Osteoblast (primary cell): Measurements from ENCODE around the gene SUDS3. TPM values are rescaled to one million over a fixed set of nuclear protein-coding genes. Genes with fewer than 3 reads are reported as not detected.

Source experiments
- DNase-seq: peaks from one replicate; pipeline ENCODE4 v3.0.0; 2011; ENCODE audit warnings: low spot score, mixed read lengths; ENCODE audit not compliant: insufficient read length; ENCODE audit errors: missing footprints
- H2AFZ ChIP-seq: 2 replicates; pipeline ENCODE4 v1.6.0; 2011; ENCODE audit warnings: mild to moderate bottlenecking, low read length
- H3K27ac ChIP-seq: 2 replicates; pipeline ENCODE4 v1.5.1; 2011; ENCODE audit warnings: mild to moderate bottlenecking, low read depth, low read length, moderate library complexity
- H3K27me3 ChIP-seq: 2 replicates; pipeline ENCODE4 v1.6.0; 2012; ENCODE audit warnings: mild to moderate bottlenecking, control low read depth, inconsistent platforms, low read length, moderate library complexity; ENCODE audit not compliant: insufficient read depth
- H3K36me3 ChIP-seq: 2 replicates; pipeline ENCODE4 v1.5.1; 2011; ENCODE audit warnings: mild to moderate bottlenecking, low read length, control low read depth, moderate library complexity; ENCODE audit not compliant: insufficient read depth
- H3K4me1 ChIP-seq: 2 replicates; pipeline ENCODE4 v1.5.1; 2011; ENCODE audit warnings: mild to moderate bottlenecking, low read length, control low read depth, moderate library complexity; ENCODE audit not compliant: insufficient read depth
- H3K4me2 ChIP-seq: 2 replicates; pipeline ENCODE4 v1.6.0; 2011; ENCODE audit warnings: mild to moderate bottlenecking, low read length; ENCODE audit not compliant: insufficient read depth
- H3K4me3 ChIP-seq: fragments of 200-600 bp; sonication (generic); 3 replicates; pipeline ENCODE4 v1.5.1; 2012; ENCODE audit warnings: mild to moderate bottlenecking, low read length, inconsistent platforms; ENCODE audit not compliant: insufficient read depth
- H3K79me2 ChIP-seq: 2 replicates; pipeline ENCODE4 v1.6.0; 2012; ENCODE audit warnings: mild to moderate bottlenecking, low read length, control low read depth, inconsistent platforms; ENCODE audit not compliant: insufficient read depth
- H3K9me3 ChIP-seq: 2 replicates; pipeline ENCODE4 v1.5.1; 2011; ENCODE audit warnings: low read depth, low read length, control low read depth
- H4K20me1 ChIP-seq: 2 replicates; pipeline ENCODE4 v1.6.0; 2012; ENCODE audit warnings: mild to moderate bottlenecking, low read length, control low read depth; ENCODE audit not compliant: insufficient read depth
- CTCF ChIP-seq: IDR thresholded peaks from 2 replicates; pipeline ENCODE4 v1.5.1; 2011; ENCODE audit warnings: mild to moderate bottlenecking, low read depth, low read length, moderate library complexity; ENCODE audit errors: extremely low read depth
- total RNA-seq: library from RNA; depleted of rRNA; stranded (reverse); fragments of >200 nt; gene quantifications from 2 replicates; pipeline ENCODE4 v1.2.3, GENCODE V29; 2012

Gene SUDS3
- total RNA-seq, 1 donor: 29.7 TPM

DNA sequence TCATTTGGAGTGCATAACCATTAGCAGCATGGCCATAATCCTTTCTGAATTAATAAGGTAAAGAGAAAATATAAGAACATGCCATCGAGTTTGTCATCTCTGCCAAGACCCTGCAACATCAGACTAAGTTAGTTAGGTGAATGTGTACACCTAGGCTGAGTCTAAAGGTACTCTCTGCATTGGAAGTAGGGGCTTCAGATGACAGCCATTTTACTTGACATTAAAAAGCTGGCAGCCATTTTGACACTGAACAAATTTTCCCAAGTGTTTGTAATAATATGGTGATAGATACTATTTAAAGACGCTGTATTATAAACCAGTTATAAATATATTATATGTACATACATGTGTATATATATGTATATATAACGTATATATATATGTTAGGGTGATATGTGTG, 79.0 kb downstream of the SUDS3 start:
- H3K27ac ChIP-seq: no peak overlapping the region
- no peak overlapping the region for H3K4me3 ChIP-seq
- H3K9me3 ChIP-seq: no peaks in the 10 kb centered on the region
- no peak for TF ChIP-seq CTCF
- H3K4me1 ChIP-seq: no peaks in the 10 kb centered on the region
- H3K27me3 ChIP-seq: no peaks in the 10 kb centered on the region
- H3K79me2 ChIP-seq: no peaks in the 10 kb centered on the region
- no peak for DNase-seq
- no peaks in the 10 kb centered on the region for H4K20me1 ChIP-seq
- no peak overlapping the region for H2AFZ ChIP-seq
- no peak overlapping the region for H3K4me2 ChIP-seq
- no peaks in the 10 kb centered on the region for H3K36me3 ChIP-seq

- no peak overlapping the region for H2AFZ ChIP-seq
- no peak for TF ChIP-seq CTCF
- no peak for DNase-seq
- H3K27ac ChIP-seq: no peak overlapping the region
- no peak overlapping the region for H3K4me2 ChIP-seq
- H3K27me3 ChIP-seq: no peaks in the 10 kb centered on the region
- no peak overlapping the region for H3K4me3 ChIP-seq
- no peaks in the 10 kb centered on the region for H3K36me3 ChIP-seq
- H3K9me3 ChIP-seq: no peaks in the 10 kb centered on the region
- H4K20me1 ChIP-seq: no peaks in the 10 kb centered on the region
- no peaks in the 10 kb centered on the region for H3K79me2 ChIP-seq
- H3K4me1 ChIP-seq: no peaks in the 10 kb centered on the region
Measured at GRCh38 chr12:118456741-118457140, 80.4 kb downstream of the SUDS3 start.

- Histone ChIP-seq H3K4me3 (no peak overlapping the region), H3K9me3 (no peaks in the 10 kb centered on the region), H2AFZ (no peak overlapping the region)
Measured at GRCh38 chr12:118459110-118459509, 82.8 kb downstream of the SUDS3 start.

GRCh38 chr12:118463677-118464076, 87.3 kb downstream of the SUDS3 start:
- no peaks in the 10 kb centered on the region for H3K79me2 ChIP-seq
- no peaks in the 10 kb centered on the region for H3K9me3 ChIP-seq
- no peaks in the 10 kb centered on the region for H3K27me3 ChIP-seq
- H3K36me3 ChIP-seq: no peaks in the 10 kb centered on the region
- H4K20me1 ChIP-seq: no peaks in the 10 kb centered on the region
- H3K27ac ChIP-seq: no peak overlapping the region
- DNase-seq: no peak
- TF ChIP-seq CTCF: no peak
- H3K4me3 ChIP-seq: no peak overlapping the region
- no peaks in the 10 kb centered on the region for H3K4me1 ChIP-seq
- H3K4me2 ChIP-seq: no peak overlapping the region
- no peak overlapping the region for H2AFZ ChIP-seq

More at GRCh38 chr12:118459110-118459509, 82.8 kb downstream of the SUDS3 start:
- Histone ChIP-seq H3K4me2 (no peak overlapping the region), H3K27me3 (no peaks in the 10 kb centered on the region), H3K36me3 (no peaks in the 10 kb centered on the region), H4K20me1 (no peaks in the 10 kb centered on the region), H3K4me1 (no peaks in the 10 kb centered on the region), H3K79me2 (no peaks in the 10 kb centered on the region), H3K27ac (no peak overlapping the region)
- DNase-seq: no peak
- no peak for TF ChIP-seq CTCF
